ENCODE data around the gene EPM2A.

EPM2A gene

GRCh38 chr6:145735356-145736165 is at the start of gene EPM2A:
Gene EPM2A (minus strand): TSS chr6:145735520. CDS start chr6:145735498, 22 bp downstream.
- DNase-seq (ENCODE audit: low read depth) = peak; percentile 75
- H3K4me3 ChIP-seq (ENCODE audit: control insufficient read depth, low read depth, low read length) = peak within 1 kb of the TSS; percentile 72
- no peak for TF ChIP-seq CTCF (conservative IDR thresholded peaks at IDR 0.05; ENCODE audit: control insufficient read depth, insufficient read depth, low read depth, low read length)

GRCh38 chr6:145784683-145785082 is 49.4 kb upstream of the EPM2A start:
- H3K4me3 ChIP-seq (ENCODE audit: control insufficient read depth, low read depth, low read length) = no peak overlapping the region
- no peak for TF ChIP-seq CTCF (conservative IDR thresholded peaks at IDR 0.05; ENCODE audit: control insufficient read depth, insufficient read depth, low read depth, low read length)
- DNase-seq (ENCODE audit: low read depth) = no peak

GRCh38 chr6:145783796-145784195 is 48.5 kb upstream of the EPM2A start:
- DNase-seq (ENCODE audit: low read depth) = no peak
- TF ChIP-seq CTCF (conservative IDR thresholded peaks at IDR 0.05; ENCODE audit: control insufficient read depth, insufficient read depth, low read depth, low read length) = no peak
- H3K4me3 ChIP-seq (ENCODE audit: control insufficient read depth, low read depth, low read length) = no peak overlapping the region

GRCh38 chr6:145772846-145773245 is 37.5 kb upstream of the EPM2A start:
- DNase-seq (ENCODE audit: low read depth) = no peak
- no peak for TF ChIP-seq CTCF (conservative IDR thresholded peaks at IDR 0.05; ENCODE audit: control insufficient read depth, insufficient read depth, low read depth, low read length)
- H3K4me3 ChIP-seq (ENCODE audit: control insufficient read depth, low read depth, low read length) = no peak overlapping the region

- no peak for DNase-seq (ENCODE audit: low read depth)
- H3K4me3 ChIP-seq (ENCODE audit: control insufficient read depth, low read depth, low read length) = no peak overlapping the region
- no peak for TF ChIP-seq CTCF (conservative IDR thresholded peaks at IDR 0.05; ENCODE audit: control insufficient read depth, insufficient read depth, low read depth, low read length)
Measured at GRCh38 chr6:145765449-145765848, 30.1 kb upstream of the EPM2A start.

- TF ChIP-seq CTCF (conservative IDR thresholded peaks at IDR 0.05; ENCODE audit: control insufficient read depth, insufficient read depth, low read depth, low read length) = no peak
- no peak for DNase-seq (ENCODE audit: low read depth)
- no peak overlapping the region for H3K4me3 ChIP-seq (ENCODE audit: control insufficient read depth, low read depth, low read length)
Measured at GRCh38 chr6:145763742-145764141, 28.4 kb upstream of the EPM2A start.
